Neural crest cell (in vitro differentiated cells): ENCODE results near the gene ABCA2. TPM values are rescaled to one million over a fixed set of nuclear protein-coding genes. Genes with fewer than 3 reads are reported as not detected.

ENCODE experiments used
- DNase-seq: peaks from one replicate; pipeline ENCODE4 v3.0.0; 2021; ENCODE audit warnings: low read depth, mixed read lengths, low spot score
- H3K27ac Mint-ChIP-seq: one replicate; pipeline ENCODE4 v1.8.0; 2021; ENCODE audit warnings: mild to moderate bottlenecking, mixed read lengths; ENCODE audit not compliant: unreplicated experiment
- H3K27me3 Mint-ChIP-seq: 2 replicates; pipeline ENCODE4 v1.8.0; 2021; ENCODE audit warnings: low read depth, mild to moderate bottlenecking, mixed read lengths
- H3K36me3 Mint-ChIP-seq: 2 replicates; pipeline ENCODE4 v1.8.0; 2021; ENCODE audit warnings: low read depth, mild to moderate bottlenecking, mixed read lengths
- H3K4me1 Mint-ChIP-seq: 2 replicates; pipeline ENCODE4 v1.8.0; 2021; ENCODE audit warnings: mixed read lengths
- H3K4me3 Mint-ChIP-seq: one replicate; pipeline ENCODE4 v1.8.0; 2021; ENCODE audit warnings: mild to moderate bottlenecking, mixed read lengths
- H3K9me3 Mint-ChIP-seq: 2 replicates; pipeline ENCODE4 v1.8.0; 2021; ENCODE audit warnings: mixed read lengths
- CTCF ChIP-seq: fragments of 200-600 bp; sonication (generic); conservative IDR thresholded peaks from 2 replicates; pipeline ENCODE4 v1.5.0; 2021; ENCODE audit warnings: antibody characterized with exemption, mild to moderate bottlenecking
- total RNA-seq: library from RNA; stranded (reverse); gene quantifications from 2 replicates; pipeline ENCODE4 v1.2.1, GENCODE V29; 2021

Gene ABCA2
- total RNA-seq, 1 donor from 2014 or later: 37.1 TPM

- no peak for DNase-seq
- Mint-ChIP-seq H3K27me3 (no peaks in the 10 kb centered on the region), H3K36me3 (no peaks in the 10 kb centered on the region), H3K9me3 (no peaks in the 10 kb centered on the region), H3K4me3 (no peak overlapping the region), H3K4me1 (peaks cover 5% of the 10 kb centered on the region), H3K27ac (no peak overlapping the region)
- TF ChIP-seq CTCF: no peak
Measured at GRCh38 chr9:137019891-137020683, 8.0 kb downstream of the ABCA2 start.

GRCh38 chr9:137018761-137019559 is 9.1 kb downstream of the ABCA2 start:
- no peak for TF ChIP-seq CTCF
- Mint-ChIP-seq H3K27me3 (no peaks in the 10 kb centered on the region), H3K4me3 (no peak overlapping the region), H3K27ac (no peak overlapping the region), H3K9me3 (no peaks in the 10 kb centered on the region), H3K36me3 (no peaks in the 10 kb centered on the region), H3K4me1 (peaks cover 5% of the 10 kb centered on the region)
- DNase-seq: no peak

- Mint-ChIP-seq H3K9me3 (no peaks in the 10 kb centered on the region), H3K36me3 (no peaks in the 10 kb centered on the region), H3K4me1 (peaks cover under 1% of the 10 kb centered on the region), H3K27ac (no peak overlapping the region), H3K4me3 (no peak overlapping the region), H3K27me3 (no peaks in the 10 kb centered on the region)
- no peak for TF ChIP-seq CTCF
- no peak for DNase-seq
Measured at GRCh38 chr9:137017791-137018497, 10.1 kb downstream of the ABCA2 start.

- H3K27me3 Mint-ChIP-seq: no peaks in the 10 kb centered on the region
- H3K9me3 Mint-ChIP-seq: no peaks in the 10 kb centered on the region
- H3K4me3 Mint-ChIP-seq: no peak overlapping the region
- TF ChIP-seq CTCF: no peak
- H3K36me3 Mint-ChIP-seq: no peaks in the 10 kb centered on the region
- no peak overlapping the region for H3K27ac Mint-ChIP-seq
- no peaks in the 10 kb centered on the region for H3K4me1 Mint-ChIP-seq
- no peak for DNase-seq
Measured at GRCh38 chr9:137017071-137017470, 11.0 kb downstream of the ABCA2 start.

GRCh38 chr9:137016436-137016835 is 11.6 kb downstream of the ABCA2 start:
- H3K36me3 Mint-ChIP-seq: no peaks in the 10 kb centered on the region
- DNase-seq: no peak
- H3K27ac Mint-ChIP-seq: no peak overlapping the region
- no peak for TF ChIP-seq CTCF
- no peaks in the 10 kb centered on the region for H3K4me1 Mint-ChIP-seq
- H3K27me3 Mint-ChIP-seq: no peaks in the 10 kb centered on the region
- H3K4me3 Mint-ChIP-seq: no peak overlapping the region
- H3K9me3 Mint-ChIP-seq: no peaks in the 10 kb centered on the region
